ENCODE results near the gene WASF3. TPM values are rescaled to one million over a fixed set of nuclear protein-coding genes. Genes with fewer than 3 reads are reported as not detected.
A peak's percentile ranks its signal among the peaks of the same experiment; 100 is the strongest.

The WASF3 gene
- total RNA-seq, 4 donors from 2014 or later: 0.75 to 4.9 (median 2.3) TPM

- DNase-seq: peak; percentile 15
- Histone ChIP-seq H3K4me1 (peaks cover 0 to 8% (median 0%) of the 10 kb centered on the region in 4 donors), H3K9me3 (no peaks in the 10 kb centered on the region), H3K27ac (peak overlapping the region in 3 of 4 donors; percentile 36 to 48 (median 40)), H3K27me3 (no peaks in the 10 kb centered on the region), H3K4me3 (no peak overlapping the region), H3K36me3 (no peaks in the 10 kb centered on the region)
- intact Hi-C loops (cut with DNase I; ENCODE audit: low total_unique reads): no loop called here
- TF ChIP-seq POLR2AphosphoS5 (IDR thresholded peaks at IDR 0.05): peak in 2 of 3 donors; percentile 3 to 43
- TF ChIP-seq, protein P1, sequence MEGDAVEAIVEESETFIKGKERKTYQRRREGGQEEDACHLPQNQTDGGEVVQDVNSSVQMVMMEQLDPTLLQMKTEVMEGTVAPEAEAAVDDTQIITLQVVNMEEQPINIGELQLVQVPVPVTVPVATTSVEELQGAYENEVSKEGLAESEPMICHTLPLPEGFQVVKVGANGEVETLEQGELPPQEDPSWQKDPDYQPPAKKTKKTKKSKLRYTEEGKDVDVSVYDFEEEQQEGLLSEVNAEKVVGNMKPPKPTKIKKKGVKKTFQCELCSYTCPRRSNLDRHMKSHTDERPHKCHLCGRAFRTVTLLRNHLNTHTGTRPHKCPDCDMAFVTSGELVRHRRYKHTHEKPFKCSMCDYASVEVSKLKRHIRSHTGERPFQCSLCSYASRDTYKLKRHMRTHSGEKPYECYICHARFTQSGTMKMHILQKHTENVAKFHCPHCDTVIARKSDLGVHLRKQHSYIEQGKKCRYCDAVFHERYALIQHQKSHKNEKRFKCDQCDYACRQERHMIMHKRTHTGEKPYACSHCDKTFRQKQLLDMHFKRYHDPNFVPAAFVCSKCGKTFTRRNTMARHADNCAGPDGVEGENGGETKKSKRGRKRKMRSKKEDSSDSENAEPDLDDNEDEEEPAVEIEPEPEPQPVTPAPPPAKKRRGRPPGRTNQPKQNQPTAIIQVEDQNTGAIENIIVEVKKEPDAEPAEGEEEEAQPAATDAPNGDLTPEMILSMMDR (IDR thresholded peaks at IDR 0.05): no peak
- no peak for TF ChIP-seq EP300 (IDR thresholded peaks at IDR 0.05; ENCODE audit: low read depth)
- no peak for TF ChIP-seq POLR2A (IDR thresholded peaks at IDR 0.05)
- in situ Hi-C loops (cut with MboI; ENCODE audit: low pct_ligation_motif_present in 1 of 4, low pct_unique_long_range_greater_than_20kb in 1 of 4, low sequenced_read_pairs in 3 of 4): no loop called here
- WGBS, 2 donors (ENCODE audit: low coverage in 1 of 2): 47 to 69% methylated on average over 2 to 3 of the region's 3 CpGs
These were observed 47.5 kb downstream of the WASF3 start for GRCh38 chr13:26604784-26605545.

GRCh38 chr13:26605845-26606244 lies 48.4 kb downstream of the WASF3 start:
- TF ChIP-seq EP300 (IDR thresholded peaks at IDR 0.05; ENCODE audit: low read depth) (no peak), POLR2AphosphoS5 (IDR thresholded peaks at IDR 0.05) (no peak), POLR2A (IDR thresholded peaks at IDR 0.05) (no peak)
- TF ChIP-seq, protein P1 (IDR thresholded peaks at IDR 0.05): no peak

DNA sequence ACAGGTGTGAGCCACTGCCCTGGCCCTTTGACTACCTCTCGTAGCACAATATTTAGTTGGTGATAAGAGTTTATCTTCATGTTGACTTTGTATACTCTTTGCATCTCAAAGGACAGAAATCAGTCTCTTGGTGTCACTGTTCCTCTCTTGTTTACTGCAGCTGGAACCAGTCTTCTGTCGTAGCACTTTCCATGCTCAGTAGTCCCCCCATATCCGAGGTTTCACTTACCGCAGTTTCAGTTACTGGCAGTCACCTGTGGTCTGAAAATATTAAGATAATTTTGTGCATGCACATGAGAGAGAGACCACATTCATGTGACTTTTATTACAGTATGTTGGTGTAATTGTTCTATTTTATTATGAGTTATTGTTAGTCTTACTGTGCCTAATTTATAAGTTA lies 49.1 kb downstream of the WASF3 start:
- no peak for DNase-seq
- WGBS, 2 donors (ENCODE audit: low coverage in 1 of 2): 53 to 64% methylated on average over 4 of the region's 4 CpGs
- H3K27me3 ChIP-seq: no peaks in the 10 kb centered on the region
- in situ Hi-C loops (cut with MboI; ENCODE audit: low pct_ligation_motif_present in 1 of 4, low pct_unique_long_range_greater_than_20kb in 1 of 4, low sequenced_read_pairs in 3 of 4) (no loop called here), intact Hi-C loops (cut with DNase I; ENCODE audit: low total_unique reads) (no loop called here)
- H3K4me3 ChIP-seq: no peak overlapping the region
- H3K4me1 ChIP-seq: peaks cover 0 to 4% (median 0%) of the 10 kb centered on the region in 4 donors
- H3K9me3 ChIP-seq: no peaks in the 10 kb centered on the region
- TF ChIP-seq, protein P1 (IDR thresholded peaks at IDR 0.05): no peak
- no peak for TF ChIP-seq EP300 (IDR thresholded peaks at IDR 0.05; ENCODE audit: low read depth)
- no peak for TF ChIP-seq POLR2A (IDR thresholded peaks at IDR 0.05)
- TF ChIP-seq POLR2AphosphoS5 (IDR thresholded peaks at IDR 0.05): no peak
- H3K36me3 ChIP-seq: no peaks in the 10 kb centered on the region
- no peak overlapping the region for H3K27ac ChIP-seq

More at GRCh38 chr13:26605845-26606244, 48.4 kb downstream of the WASF3 start:
- no peak overlapping the region for H3K27ac ChIP-seq
- H3K9me3 ChIP-seq: no peaks in the 10 kb centered on the region
- H3K36me3 ChIP-seq: no peaks in the 10 kb centered on the region
- H3K4me1 ChIP-seq: peaks cover 0 to 4% (median 0%) of the 10 kb centered on the region in 4 donors
- H3K4me3 ChIP-seq: no peak overlapping the region
- no peak for DNase-seq
- 33 to 58% methylated on average over 1 to 2 of the region's 2 CpGs for WGBS, 2 donors (ENCODE audit: low coverage in 1 of 2)
- intact Hi-C loops (cut with DNase I; ENCODE audit: low total_unique reads) (no loop called here), in situ Hi-C loops (cut with MboI; ENCODE audit: low pct_ligation_motif_present in 1 of 4, low pct_unique_long_range_greater_than_20kb in 1 of 4, low sequenced_read_pairs in 3 of 4) (no loop called here)
- H3K27me3 ChIP-seq: no peaks in the 10 kb centered on the region

- in situ Hi-C loops (cut with MboI; ENCODE audit: low pct_ligation_motif_present in 1 of 4, low pct_unique_long_range_greater_than_20kb in 1 of 4, low sequenced_read_pairs in 3 of 4) (no loop called here), intact Hi-C loops (cut with DNase I; ENCODE audit: low total_unique reads) (no loop called here)
- 62 to 91% methylated on average over 5 of the region's 5 CpGs for WGBS, 2 donors (ENCODE audit: low coverage in 1 of 2)
- DNase-seq: no peak
- Histone ChIP-seq H3K4me3 (no peak overlapping the region), H3K9me3 (no peaks in the 10 kb centered on the region), H3K36me3 (no peaks in the 10 kb centered on the region), H3K4me1 (no peaks in the 10 kb centered on the region), H3K27me3 (no peaks in the 10 kb centered on the region), H3K27ac (no peak overlapping the region)
- TF ChIP-seq, protein P1 (IDR thresholded peaks at IDR 0.05): no peak
These were observed 57.2 kb downstream of the WASF3 start for GRCh38 chr13:26614721-26615120.

Measured in transverse colon (tissue), 4 donors.